ENCODE measurements around the gene SV2B.
A peak's percentile ranks its signal among the peaks of the same experiment; 100 is the strongest.
"Not testable (repeated sequence)": the region's sequence is repeated elsewhere in the genome, so short reads cannot be mapped to it uniquely, and the experiment has no call there.

SV2B gene, protein sequence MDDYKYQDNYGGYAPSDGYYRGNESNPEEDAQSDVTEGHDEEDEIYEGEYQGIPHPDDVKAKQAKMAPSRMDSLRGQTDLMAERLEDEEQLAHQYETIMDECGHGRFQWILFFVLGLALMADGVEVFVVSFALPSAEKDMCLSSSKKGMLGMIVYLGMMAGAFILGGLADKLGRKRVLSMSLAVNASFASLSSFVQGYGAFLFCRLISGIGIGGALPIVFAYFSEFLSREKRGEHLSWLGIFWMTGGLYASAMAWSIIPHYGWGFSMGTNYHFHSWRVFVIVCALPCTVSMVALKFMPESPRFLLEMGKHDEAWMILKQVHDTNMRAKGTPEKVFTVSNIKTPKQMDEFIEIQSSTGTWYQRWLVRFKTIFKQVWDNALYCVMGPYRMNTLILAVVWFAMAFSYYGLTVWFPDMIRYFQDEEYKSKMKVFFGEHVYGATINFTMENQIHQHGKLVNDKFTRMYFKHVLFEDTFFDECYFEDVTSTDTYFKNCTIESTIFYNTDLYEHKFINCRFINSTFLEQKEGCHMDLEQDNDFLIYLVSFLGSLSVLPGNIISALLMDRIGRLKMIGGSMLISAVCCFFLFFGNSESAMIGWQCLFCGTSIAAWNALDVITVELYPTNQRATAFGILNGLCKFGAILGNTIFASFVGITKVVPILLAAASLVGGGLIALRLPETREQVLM

DNA sequence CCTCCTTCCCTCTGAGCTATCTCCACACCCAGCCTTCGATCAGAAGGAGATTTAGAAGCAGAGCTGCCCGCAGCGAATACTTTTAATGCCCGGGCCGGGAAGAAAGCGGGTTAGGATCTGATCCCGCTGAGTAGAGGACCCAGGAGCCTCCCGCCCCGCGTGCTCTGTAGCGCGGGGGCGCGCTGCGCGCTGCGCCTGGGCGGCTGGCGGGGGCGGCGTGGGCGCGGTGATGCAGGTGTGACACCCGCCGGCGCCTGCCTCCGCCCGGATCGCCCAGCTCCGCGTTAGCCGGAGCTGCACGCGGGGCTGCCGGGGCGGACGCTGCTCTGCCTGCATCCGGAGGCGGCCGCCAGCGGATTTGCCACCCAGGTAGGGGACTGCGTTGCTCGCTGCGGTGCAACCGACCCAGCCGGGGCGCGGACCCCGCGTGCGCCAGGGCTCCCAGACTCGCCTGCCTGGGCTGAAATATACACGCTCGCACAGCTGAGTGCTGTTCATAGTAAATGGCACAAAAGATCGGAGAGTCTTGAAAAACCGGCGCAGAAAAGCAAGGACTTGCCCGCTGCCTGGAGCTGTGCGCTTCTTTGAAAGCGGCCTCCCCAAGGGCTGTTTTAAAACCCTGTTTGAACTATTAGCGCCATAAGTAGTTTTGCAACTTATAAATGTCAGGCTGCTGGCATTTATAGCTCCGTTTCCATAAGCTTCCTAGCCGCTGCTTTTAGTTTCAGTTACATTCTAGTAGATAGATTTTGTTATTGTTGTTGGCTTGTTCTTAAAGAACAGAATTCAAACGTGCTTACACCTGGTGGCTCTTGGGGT lies at the start of gene SV2B:
SV2B (plus strand) TSS at position 263 of the 819 bp plus-strand sequence. CDS start 126,007 bp downstream, outside the sequence.
- DNase-seq = no peak

DNA sequence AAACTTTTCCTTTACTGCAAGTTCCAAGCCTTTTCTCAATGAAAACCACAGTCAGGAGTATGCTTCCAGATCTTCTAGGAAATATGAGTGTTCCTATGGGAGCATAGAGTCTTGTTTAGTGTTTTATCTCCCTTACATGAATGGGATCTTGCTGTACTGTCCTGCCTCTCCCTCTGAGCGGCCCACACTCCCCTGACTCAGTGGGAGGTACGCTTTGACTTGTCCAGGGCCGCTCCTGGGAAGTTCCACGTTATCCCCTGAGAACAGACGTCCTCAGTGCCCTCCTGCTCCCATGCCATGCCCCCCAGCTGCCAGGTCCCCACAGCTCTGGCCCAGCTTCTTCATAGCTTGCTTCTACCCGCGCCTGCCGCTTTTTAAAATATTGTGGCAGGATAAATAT lies 48.8 kb upstream of the SV2B start:
- DNase-seq = no peak

DNA sequence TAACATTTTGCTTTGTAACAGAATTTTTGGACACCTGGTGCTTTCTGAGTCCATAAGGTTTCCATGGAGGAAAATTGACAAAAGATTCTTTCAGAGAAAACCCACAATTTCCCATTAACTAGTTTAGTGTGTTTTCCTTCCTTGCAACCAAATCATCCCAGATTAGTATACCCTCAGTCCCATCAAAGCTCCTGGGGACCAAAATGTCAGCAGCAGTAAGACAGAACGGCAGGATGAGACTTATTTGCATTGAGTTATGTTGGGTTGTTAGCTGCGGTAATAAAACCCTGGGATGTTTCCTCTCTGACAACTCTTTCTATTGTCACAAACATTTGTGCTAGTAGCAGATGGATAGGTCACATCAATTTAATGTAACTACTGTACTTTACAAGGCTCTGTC lies 45.2 kb upstream of the SV2B start:
- no peak for DNase-seq

DNA sequence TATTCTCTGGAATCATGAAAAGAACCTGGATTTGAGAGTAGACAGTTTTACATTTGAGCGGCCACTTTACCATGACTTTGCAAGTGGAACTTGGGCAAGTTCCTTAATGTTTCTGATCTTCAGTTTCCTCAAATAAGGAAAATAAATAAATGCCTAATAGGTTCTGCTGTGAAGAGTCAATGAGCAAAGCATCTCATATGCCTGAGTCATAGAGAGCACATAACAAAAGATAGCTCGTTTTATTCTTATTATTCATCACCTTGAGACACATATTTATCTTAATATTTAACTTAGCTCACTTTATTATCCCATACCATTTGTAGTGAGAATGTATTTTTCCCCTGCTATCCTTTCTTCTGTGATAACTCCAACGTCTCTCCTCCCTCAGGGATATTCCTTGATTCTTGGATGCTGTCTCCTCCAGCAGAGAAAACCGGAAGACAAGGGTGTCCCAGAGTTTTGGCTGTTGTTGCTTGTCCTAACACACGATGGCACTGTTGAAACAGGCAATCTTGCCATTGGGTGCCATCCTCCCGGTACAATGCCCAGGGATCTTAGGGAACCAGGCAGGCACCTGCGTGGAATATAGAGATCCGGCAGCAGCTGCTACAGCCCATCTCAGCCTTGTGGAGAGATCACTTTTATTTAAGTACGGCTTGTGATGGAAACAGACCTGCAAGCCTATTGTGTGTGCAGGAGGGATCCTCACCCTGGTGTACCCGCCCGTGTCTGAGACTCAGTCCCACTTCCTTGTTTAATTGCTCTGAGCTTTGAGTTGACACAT lies 44.3 kb upstream of the SV2B start:
- DNase-seq = peak; percentile 37

DNA sequence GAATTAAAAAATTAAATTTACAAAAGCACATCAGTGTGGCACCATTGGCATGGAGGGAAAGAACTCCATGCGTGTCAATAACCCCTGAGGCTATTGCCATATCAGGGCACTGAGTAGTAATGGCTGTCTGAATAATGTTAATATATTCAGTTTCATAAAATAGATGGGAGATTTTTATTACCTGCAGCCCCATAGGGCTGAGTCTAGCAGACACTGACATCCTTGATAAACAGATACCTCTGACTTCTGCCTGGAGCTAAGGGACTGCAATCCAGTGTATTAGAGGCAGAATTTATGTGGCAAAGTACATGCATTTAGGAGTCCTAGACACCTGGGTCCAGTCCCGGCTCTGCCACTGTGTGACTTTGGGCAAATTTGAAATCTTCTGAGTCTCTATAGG lies 38.8 kb upstream of the SV2B start:
- DNase-seq = no peak

DNA sequence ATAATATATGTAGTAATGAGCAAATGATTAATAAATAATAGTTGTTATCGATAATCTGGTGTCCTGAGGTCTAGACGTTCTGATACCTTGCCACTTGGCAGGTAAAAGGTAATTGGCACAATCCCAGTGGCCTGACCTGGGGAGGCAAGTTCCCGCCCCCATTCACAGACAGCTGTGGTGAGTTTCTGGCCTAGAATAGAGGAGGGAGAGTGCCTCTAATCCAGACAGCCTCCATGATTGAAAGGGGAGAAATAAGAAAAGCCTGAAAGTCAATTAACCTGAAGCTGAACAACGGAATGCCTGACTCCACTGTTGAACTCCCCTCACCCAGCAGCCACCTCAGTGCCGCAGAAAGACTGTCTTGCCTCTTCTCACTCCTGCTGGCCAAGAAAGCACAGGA lies 38.1 kb upstream of the SV2B start:
- DNase-seq = no peak

DNA sequence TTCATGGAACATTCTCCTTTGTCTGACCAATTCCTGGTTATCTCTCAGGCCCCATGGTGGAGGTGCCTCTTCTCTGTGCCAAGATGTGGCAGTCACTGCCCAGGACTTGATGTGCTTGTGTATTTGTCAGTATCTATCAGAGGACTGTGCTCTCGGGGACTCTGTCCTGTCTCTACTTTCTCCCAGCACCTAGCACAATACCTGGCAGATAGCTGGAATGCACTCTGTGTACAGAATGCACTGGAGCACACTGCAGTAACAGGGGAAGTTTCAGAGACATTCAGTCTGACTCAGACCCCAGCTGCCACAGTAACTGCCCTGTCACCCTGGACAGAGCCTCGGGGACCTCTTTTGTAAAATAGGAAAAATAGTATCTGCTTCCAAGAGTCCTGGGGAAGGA lies 34.6 kb upstream of the SV2B start:
- no peak for DNase-seq

DNA sequence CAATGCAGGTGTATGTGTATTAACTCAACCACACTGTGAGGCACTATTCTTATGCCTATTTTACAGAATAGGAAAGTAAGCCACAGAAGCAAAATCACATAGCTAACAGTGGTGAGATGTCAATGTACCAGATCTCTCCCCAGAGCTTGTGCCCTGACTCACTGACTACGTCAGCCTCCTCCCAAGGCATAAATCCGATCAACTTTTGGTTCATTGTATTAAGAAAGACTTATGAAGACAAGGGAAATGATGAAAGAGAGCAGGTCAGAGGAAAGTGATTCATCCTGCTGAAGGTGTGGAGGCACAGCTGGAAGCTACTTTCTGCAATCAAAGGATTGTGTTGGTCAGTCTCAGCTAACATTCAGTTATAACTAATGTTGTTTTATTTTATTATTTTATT lies 33.0 kb upstream of the SV2B start:
- DNase-seq = no peak

DNA sequence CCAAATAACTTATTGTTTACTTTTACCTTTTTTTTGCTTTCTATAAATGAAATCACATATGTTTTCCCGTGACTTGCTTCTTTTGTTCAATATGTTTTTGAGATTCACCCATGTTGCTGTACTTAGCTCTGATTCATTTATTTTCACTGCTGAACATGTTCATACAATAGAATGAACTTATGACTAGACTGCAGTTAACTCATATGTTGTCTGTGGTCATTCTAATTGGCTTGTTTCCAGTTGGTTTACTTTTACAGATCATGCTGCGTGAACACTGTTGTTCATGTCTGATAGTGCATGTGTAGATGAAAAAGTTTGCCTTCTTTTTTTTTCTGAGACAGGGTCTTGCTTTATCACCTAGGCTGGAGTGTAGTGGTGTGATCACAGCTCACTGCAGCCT lies 31.6 kb upstream of the SV2B start:
- no peak for DNase-seq

DNA sequence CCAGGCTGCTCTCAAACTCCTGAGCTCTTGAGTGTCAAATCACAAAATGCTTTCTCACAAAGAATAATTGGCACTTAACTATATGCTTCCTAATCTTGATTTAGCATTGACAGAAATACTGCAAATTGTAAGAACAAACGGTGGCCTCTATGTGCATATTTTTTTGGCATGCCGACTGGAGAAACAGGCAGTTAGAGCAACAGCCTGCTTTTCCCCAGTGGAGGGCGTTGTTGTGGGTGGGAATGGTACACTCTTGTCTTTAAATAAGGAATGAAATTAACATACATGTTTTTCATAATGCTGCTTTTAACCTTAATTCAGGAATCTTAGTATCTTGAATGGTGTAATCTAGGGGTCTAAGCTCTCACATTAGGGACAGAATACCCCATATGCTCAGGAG lies 31.1 kb upstream of the SV2B start:
- DNase-seq = no peak

DNA sequence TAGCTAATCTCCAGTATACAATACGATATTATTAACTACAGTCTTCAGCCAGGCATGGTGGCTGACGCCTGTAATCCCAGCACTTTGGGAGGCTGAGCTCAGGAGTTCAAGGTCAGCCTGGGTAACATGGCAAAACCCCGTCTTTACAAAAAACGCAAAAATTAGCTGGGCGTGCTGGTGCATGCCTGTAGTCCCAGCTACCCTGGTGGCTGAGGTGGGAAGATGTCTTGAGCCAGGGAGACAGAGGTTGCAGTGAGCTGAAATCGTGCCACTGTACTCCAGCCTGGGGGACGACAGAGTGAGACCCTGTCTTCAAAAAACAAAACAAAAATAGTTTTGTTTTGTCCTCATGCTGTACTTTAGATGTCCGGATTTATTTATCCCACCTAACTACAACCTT lies 29.2 kb upstream of the SV2B start:
- no peak for DNase-seq

DNA sequence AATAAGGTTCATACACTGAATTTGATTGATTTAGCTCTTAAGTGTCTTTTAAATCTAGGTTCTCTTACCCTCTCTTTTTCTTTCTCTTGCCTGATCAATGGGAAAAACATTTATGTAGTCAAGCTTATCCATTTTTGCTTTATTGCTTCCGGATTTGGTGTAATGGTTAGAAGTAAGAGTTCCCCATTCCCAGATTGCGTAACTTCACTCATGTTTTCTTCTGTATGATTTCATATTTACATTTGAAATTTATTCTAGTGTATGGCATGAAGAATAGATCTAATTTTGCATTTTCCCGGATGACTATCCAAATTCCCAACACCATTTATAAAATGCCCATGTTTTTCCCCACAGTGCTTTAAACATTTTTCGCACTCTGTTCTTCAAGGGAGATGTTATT lies 27.9 kb upstream of the SV2B start:
- DNase-seq = no peak

DNA sequence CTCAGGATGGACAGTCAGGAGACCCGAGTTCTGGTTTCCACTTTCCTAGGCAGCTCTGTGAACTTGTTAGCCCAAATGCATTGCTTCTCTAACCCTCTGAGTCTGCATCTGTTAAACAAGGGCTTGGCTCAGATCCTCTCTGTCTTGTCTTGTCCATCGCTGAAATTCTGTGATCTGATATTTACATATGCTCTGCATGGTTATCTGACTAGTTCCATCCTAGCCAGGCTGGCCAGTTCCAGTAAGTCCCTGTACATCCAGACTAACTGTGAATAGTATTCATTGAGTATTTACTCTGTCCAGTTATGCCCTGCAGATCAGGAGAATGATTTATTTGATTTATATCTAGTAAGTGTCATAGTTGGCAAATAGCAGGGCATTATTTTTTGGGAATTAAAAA lies 27.0 kb upstream of the SV2B start:
- no peak for DNase-seq

DNA sequence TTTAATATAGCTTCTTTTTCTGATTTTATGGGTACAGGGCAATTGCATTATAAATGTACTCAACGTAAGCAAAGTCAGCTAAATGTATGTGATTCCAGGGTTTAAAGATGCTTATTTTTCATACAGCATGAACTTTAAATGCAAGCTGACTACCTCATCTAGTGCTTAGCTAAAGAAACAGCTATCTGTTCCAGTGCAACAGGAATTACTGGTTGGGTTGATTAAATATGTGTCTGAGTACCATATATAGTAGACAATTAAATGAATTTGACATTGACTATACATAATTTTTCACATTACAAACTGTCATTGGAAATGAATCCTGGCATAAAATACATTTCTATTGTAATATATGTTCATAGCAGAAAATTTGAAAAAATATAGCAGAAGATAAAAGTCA lies 26.3 kb upstream of the SV2B start:
- DNase-seq = no peak

DNA sequence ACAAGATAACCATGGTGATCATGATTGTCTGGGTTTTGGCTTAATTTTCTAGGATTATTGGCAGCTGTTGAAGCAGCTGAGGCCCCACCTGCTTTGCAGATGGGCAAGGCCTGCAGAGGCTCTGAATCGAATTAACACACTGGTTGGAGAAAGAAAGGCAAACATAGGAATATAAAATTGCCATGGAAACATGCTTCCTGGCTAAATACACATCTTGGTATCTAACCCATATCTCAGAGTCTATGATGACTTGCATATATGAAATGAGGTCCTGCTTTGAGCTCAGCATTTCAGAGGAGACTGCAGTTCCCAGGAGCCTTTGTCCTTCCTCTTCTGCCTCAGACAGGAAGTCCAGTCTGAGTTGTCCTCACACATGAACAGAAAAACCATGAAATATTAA lies 24.3 kb upstream of the SV2B start:
- no peak for DNase-seq

DNA sequence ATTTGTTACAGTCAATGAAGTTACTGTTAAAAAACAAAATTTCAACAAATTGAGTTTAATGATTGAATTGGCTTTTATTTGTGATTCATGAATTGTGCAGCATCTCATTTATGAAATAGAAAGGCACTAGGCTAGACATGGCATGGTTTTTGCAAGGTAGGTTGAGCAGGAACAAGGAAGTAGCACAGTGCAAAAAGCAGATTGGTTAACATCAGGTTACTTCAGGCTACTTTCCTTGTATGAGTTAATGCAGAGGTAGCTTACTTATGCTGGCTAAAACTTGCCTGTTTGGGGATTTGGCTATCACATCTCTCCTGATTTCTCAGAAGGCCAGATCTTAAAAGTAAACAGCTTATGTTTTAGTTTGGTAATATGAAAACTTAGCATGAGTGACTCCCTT lies 23.0 kb upstream of the SV2B start:
- no peak for DNase-seq

DNA sequence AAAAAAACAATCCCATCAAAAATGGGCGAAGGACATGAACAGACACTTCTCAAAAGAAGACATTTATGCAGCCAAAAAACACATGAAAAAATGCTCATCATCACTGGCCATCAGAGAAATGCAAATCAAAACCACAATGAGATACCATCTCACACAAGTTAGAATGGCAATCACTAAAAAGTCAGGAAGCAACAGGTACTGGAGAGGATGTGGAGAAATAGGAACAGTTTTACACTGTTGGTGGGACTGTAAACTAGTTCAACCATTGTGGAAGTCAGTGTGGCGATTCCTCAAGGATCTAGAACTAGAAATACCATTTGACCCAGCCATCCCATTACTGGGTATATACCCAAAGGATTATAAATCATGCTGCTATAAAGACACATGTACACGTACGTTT lies 6.2 kb upstream of the SV2B start:
- not testable (repeated sequence) for DNase-seq

DNA sequence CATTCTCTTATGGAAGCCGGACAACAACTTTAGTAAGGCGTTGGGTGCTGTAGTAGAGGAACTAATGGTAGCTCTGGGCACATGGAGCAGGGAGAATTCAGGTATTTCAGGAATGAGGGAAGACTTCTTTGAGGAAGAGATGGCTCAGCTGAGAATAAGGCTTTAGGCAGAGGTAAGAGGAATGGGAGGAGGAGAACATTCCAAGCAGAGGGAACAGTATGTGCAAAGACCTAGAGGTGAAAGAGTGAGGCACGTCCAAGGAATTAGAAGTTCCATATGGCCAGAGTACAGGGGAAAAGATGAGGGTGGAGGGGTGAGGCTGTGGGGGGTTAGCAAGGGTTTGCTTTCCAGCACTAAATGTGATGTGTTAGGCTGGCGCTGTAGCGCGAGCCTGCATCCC lies 1.6 kb upstream of the SV2B start:
- DNase-seq = no peak

DNA sequence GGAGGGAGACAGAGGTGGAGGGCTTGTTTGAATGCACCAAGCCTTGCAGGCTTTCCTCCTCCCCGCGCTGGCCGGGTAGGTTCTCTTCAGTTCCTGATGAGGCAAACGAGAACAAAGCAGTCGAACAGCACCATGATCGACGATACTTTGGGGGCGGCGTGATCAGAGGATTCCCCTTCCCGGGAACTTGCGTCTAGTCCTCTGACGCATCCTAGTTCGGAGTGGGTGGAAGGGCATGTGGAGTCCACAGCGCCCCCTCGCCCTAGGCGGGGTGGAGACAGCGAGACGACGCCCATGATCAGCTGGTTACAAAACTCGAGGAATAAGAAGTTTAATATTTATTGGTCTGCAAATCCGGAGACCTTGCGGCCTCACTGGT lies 452 bp upstream of the SV2B start:
- DNase-seq = no peak

DNA sequence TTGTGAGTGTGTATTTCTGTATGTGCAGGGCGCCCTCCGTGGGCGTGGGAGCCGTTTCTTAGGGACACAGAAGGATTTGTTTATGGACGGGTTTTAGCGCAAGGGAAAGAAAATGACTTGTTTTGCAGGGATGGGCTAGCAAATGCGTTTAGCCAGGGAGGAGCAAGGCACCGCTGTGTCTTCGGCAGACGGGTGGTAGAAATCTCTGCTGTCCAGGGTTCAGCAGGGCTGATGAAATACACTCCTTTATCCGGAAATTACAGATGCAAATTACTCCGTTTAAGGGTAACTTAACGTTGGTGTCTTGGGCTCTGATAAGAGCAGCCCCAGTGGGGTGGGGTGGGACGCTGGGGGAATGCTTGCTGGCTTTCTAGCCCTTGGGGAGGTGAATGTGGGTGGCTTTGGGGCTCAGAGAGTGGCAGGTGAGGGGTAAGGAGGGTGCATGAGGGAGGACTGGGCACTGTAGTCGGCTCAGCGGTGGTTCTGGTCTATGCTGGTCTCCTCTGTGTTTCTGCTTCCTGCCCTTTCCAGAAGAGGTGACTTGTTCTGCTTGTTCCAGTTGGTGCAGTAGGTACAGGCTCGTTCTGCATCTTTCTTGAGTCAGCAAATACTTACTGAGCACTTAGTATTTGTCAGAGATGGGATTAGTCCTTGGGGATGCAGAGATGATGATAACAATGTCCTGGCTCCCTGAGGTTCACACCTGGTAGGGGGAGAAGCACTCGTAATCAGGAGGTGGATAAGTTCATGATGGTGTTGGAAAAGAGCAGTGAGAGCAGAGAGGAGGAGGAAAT lies 954 bp downstream of the SV2B start:
- DNase-seq = no peak

DNA sequence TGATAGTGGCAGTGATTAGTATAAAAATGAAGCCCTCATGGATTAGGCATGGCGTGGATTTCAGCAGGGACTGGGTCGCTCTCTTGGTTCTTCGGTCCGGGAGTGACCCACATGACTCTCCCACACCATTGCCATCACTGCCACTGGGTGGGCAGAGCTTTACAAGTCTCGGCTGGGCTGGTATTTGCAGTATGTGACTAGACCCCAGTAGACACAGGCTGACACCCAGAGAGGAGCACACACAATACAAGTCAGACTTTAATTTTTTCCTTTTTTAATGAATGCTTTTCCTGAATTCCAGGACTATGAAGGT lies 1.5 kb downstream of the SV2B start:
- DNase-seq = no peak

DNA sequence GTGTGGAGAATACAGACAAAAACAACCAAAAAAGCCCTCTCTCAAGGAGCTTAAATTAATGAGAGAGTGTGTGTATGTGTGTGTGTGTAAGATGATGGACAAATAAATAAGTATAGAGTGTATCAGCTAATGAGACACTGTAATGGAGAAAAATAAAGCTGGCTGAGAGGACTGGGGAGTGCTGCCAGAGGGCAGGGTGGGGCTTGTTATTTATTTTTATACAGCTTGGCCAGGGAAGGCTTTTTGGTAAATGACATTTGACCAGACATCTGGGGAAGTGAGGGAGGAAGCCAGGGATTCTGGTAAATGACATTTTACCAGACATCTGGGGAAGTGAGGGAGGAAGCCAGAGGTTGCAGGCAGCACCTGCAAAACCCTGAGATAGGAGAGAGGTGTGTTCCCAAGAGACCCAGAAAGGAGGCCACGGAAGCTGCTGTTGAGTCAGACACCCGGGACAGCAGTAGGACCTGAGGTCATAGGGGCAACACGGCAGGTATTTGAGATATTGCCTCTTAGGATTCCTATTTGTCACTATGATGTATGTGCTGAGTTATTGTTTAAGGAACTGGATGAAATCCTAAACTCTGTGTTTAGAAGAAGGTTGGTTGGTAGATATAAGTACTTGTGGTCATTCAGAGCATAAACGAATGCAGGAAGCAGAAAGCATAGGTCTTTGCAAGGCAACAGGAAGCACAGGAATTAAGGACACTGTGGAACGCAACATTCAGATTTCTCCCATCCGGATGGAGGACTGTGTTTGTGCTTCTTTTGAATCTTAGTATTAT lies 2.7 kb downstream of the SV2B start:
- no peak for DNase-seq
